Measurements from ENCODE around the gene SCAPER.

Gene SCAPER

GRCh38 chr15:76338486-76339304 lies 566.4 kb downstream of the SCAPER start:
- H3K4me1 Mint-ChIP-seq = peaks cover 64% of the 10 kb centered on the region
- H3K27ac Mint-ChIP-seq = no peak overlapping the region
- no peaks in the 10 kb centered on the region for H3K36me3 Mint-ChIP-seq (ENCODE audit: low read depth)
- DNase-seq = no peak
- peaks cover 98% of the 10 kb centered on the region for H3K27me3 Mint-ChIP-seq (ENCODE audit: low read depth, poor library complexity)
- H3K4me3 Mint-ChIP-seq = peak overlapping the region; percentile 64
- no peaks in the 10 kb centered on the region for H3K9me3 Mint-ChIP-seq
- no peak for TF ChIP-seq CTCF (IDR thresholded peaks at IDR 0.05)

GRCh38 chr15:76337696-76338485 lies 567.2 kb downstream of the SCAPER start:
- Mint-ChIP-seq H3K27ac (no peak overlapping the region), H3K27me3 (ENCODE audit: low read depth, poor library complexity) (peaks cover 98% of the 10 kb centered on the region), H3K9me3 (no peaks in the 10 kb centered on the region), H3K4me3 (peak overlapping the region; percentile 85), H3K36me3 (ENCODE audit: low read depth) (no peaks in the 10 kb centered on the region), H3K4me1 (peaks cover 58% of the 10 kb centered on the region)
- peak; percentile 47 for DNase-seq
- TF ChIP-seq CTCF (IDR thresholded peaks at IDR 0.05) = no peak

GRCh38 chr15:76337059-76337695 lies 568.0 kb downstream of the SCAPER start:
- Mint-ChIP-seq H3K9me3 (no peaks in the 10 kb centered on the region), H3K27me3 (ENCODE audit: low read depth, poor library complexity) (peaks cover 99% of the 10 kb centered on the region), H3K36me3 (ENCODE audit: low read depth) (no peaks in the 10 kb centered on the region), H3K4me1 (peaks cover 57% of the 10 kb centered on the region), H3K4me3 (peak overlapping the region; percentile 85), H3K27ac (no peak overlapping the region)
- TF ChIP-seq CTCF (IDR thresholded peaks at IDR 0.05) = no peak
- DNase-seq = peak; percentile 35

GRCh38 chr15:76336254-76337058 lies 568.7 kb downstream of the SCAPER start, which contains the start of gene ISL2:
Gene ISL2, plus strand, starts transcription at chr15:76336773. Its CDS starts 111 bp downstream, at chr15:76336884.
- no peak for TF ChIP-seq CTCF (IDR thresholded peaks at IDR 0.05)
- Mint-ChIP-seq H3K27me3 (ENCODE audit: low read depth, poor library complexity) (peaks cover 92% of the 10 kb centered on the region), H3K27ac (no peak within 1 kb of the TSS), H3K4me1 (peaks cover 50% of the 10 kb centered on the region), H3K9me3 (no peaks in the 10 kb centered on the region), H3K36me3 (ENCODE audit: low read depth) (no peaks in the 10 kb centered on the region), H3K4me3 (peak within 1 kb of the TSS; percentile 85)
- DNase-seq = peak; percentile 86
